ENCODE measurements around the gene RACK1.
A peak's percentile ranks its signal among the peaks of the same experiment; 100 is the strongest.

The RACK1 gene

GRCh38 chr5:181259283-181259682 lies 15.6 kb upstream of the RACK1 start:
- no peak overlapping the region for H3K27ac ChIP-seq
- peaks cover 35 to 43% of the 10 kb centered on the region in 2 experiments for H3K4me1 ChIP-seq (ENCODE audit: control insufficient read depth in 1 of 2, insufficient read depth in 1 of 2, low read depth in 1 of 2, low read length in 1 of 2)
- peak overlapping the region; percentile 88 to 98 for H3K4me3 ChIP-seq (ENCODE audit: low read depth in 1 of 2, low read length in 1 of 2)
- peaks cover 20% of the 10 kb centered on the region for H3K36me3 ChIP-seq
- no peak for TF ChIP-seq CTCF (IDR thresholded peaks at IDR 0.05)
- H3K9me3 ChIP-seq, result no peaks in the 10 kb centered on the region
- H3K27me3 ChIP-seq, result no peaks in the 10 kb centered on the region

- Histone ChIP-seq H3K27ac (no peak overlapping the region), H3K36me3 (peaks cover 16% of the 10 kb centered on the region), H3K4me1 (ENCODE audit: control insufficient read depth in 1 of 2, insufficient read depth in 1 of 2, low read depth in 1 of 2, low read length in 1 of 2) (peaks cover 35 to 43% of the 10 kb centered on the region in 2 experiments), H3K27me3 (no peaks in the 10 kb centered on the region), H3K9me3 (no peaks in the 10 kb centered on the region), H3K4me3 (ENCODE audit: low read depth in 1 of 2, low read length in 1 of 2) (no peak overlapping the region)
- no peak for TF ChIP-seq CTCF (IDR thresholded peaks at IDR 0.05)
Observed at GRCh38 chr5:181258576-181258975, 14.9 kb upstream of the RACK1 start.

- Histone ChIP-seq H3K4me1 (ENCODE audit: control insufficient read depth in 1 of 2, insufficient read depth in 1 of 2, low read depth in 1 of 2, low read length in 1 of 2) (peaks cover 35 to 38% of the 10 kb centered on the region in 2 experiments), H3K27me3 (no peaks in the 10 kb centered on the region), H3K4me3 (ENCODE audit: low read depth in 1 of 2, low read length in 1 of 2) (no peak overlapping the region), H3K27ac (no peak overlapping the region), H3K36me3 (peaks cover 19% of the 10 kb centered on the region), H3K9me3 (no peaks in the 10 kb centered on the region)
- TF ChIP-seq CTCF (IDR thresholded peaks at IDR 0.05), result no peak
Observed at GRCh38 chr5:181255836-181256578, 12.3 kb upstream of the RACK1 start.

GRCh38 chr5:181255276-181255675 lies 11.6 kb upstream of the RACK1 start:
- Histone ChIP-seq H3K27ac (no peak overlapping the region), H3K27me3 (no peaks in the 10 kb centered on the region), H3K4me1 (ENCODE audit: control insufficient read depth in 1 of 2, insufficient read depth in 1 of 2, low read depth in 1 of 2, low read length in 1 of 2) (peaks cover 29 to 32% of the 10 kb centered on the region in 2 experiments), H3K9me3 (no peaks in the 10 kb centered on the region), H3K36me3 (peaks cover 19% of the 10 kb centered on the region), H3K4me3 (ENCODE audit: low read depth in 1 of 2, low read length in 1 of 2) (no peak overlapping the region)
- no peak for TF ChIP-seq CTCF (IDR thresholded peaks at IDR 0.05)

DNA sequence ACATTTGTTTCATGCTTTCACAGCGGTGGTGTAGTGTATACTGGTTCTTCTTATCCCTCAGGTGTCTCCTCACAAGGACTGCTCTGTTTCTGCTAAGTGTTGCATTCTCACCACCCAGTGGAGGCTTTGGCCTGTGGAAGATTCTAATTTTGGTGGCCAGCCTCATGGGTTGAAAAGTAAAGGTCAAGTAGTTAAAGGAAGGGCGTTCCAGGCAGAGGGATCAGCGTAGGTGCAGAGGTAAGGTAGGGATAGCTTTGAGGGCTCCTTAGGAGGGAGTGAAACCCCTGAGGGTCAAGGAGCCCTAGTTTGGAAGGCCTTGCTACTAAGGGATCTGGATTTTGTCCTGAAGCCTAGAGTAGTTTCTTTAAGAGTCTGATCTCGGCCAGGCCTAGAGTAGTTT lies 4.6 kb upstream of the RACK1 start:
- Histone ChIP-seq H3K27ac (peak overlapping the region; percentile 55), H3K9me3 (no peaks in the 10 kb centered on the region), H3K36me3 (peaks cover 5% of the 10 kb centered on the region), H3K27me3 (no peaks in the 10 kb centered on the region), H3K4me3 (ENCODE audit: low read depth in 1 of 2, low read length in 1 of 2) (no peak overlapping the region), H3K4me1 (ENCODE audit: control insufficient read depth in 1 of 2, insufficient read depth in 1 of 2, low read depth in 1 of 2, low read length in 1 of 2) (peaks cover 43 to 52% of the 10 kb centered on the region in 2 experiments)
- no peak for TF ChIP-seq CTCF (IDR thresholded peaks at IDR 0.05)
